Measurements from ENCODE around the gene NSMCE1.

Gene NSMCE1

GRCh38 chr16:27303256-27304100 is 34.9 kb upstream of the NSMCE1 start:
- Histone ChIP-seq H3K4me1 (no peaks in the 10 kb centered on the region), H3K9me3 (ENCODE audit: control insufficient read depth, low read length) (no peaks in the 10 kb centered on the region), H3K79me2 (no peaks in the 10 kb centered on the region), H3K27ac (no peak overlapping the region), H2AFZ (no peak overlapping the region), H3K36me3 (ENCODE audit: control insufficient read depth, insufficient read depth, low read length) (no peaks in the 10 kb centered on the region), H3K4me3 (ENCODE audit: low read depth, low read length) (no peak overlapping the region), H3K4me2 (ENCODE audit: low read length) (no peak overlapping the region), H3K27me3 (ENCODE audit: control insufficient read depth, insufficient read depth, low read length) (no peaks in the 10 kb centered on the region), H3K9ac (no peak overlapping the region)
- no peak for TF ChIP-seq CTCF (IDR thresholded peaks at IDR 0.05)

GRCh38 chr16:27302126-27302525 is 33.6 kb upstream of the NSMCE1 start:
- Histone ChIP-seq H3K4me1 (no peaks in the 10 kb centered on the region), H3K9me3 (ENCODE audit: control insufficient read depth, low read length) (no peaks in the 10 kb centered on the region), H3K4me2 (ENCODE audit: low read length) (no peak overlapping the region), H3K79me2 (no peaks in the 10 kb centered on the region), H3K27ac (no peak overlapping the region), H3K4me3 (ENCODE audit: low read depth, low read length) (no peak overlapping the region), H3K27me3 (ENCODE audit: control insufficient read depth, insufficient read depth, low read length) (no peaks in the 10 kb centered on the region), H3K36me3 (ENCODE audit: control insufficient read depth, insufficient read depth, low read length) (no peaks in the 10 kb centered on the region), H2AFZ (no peak overlapping the region), H3K9ac (no peak overlapping the region)
- no peak for TF ChIP-seq CTCF (IDR thresholded peaks at IDR 0.05)

GRCh38 chr16:27301236-27301861 is 32.8 kb upstream of the NSMCE1 start:
- Histone ChIP-seq H3K9me3 (ENCODE audit: control insufficient read depth, low read length) (no peaks in the 10 kb centered on the region), H2AFZ (no peak overlapping the region), H3K4me1 (no peaks in the 10 kb centered on the region), H3K36me3 (ENCODE audit: control insufficient read depth, insufficient read depth, low read length) (no peaks in the 10 kb centered on the region), H3K27me3 (ENCODE audit: control insufficient read depth, insufficient read depth, low read length) (no peaks in the 10 kb centered on the region), H3K9ac (no peak overlapping the region), H3K27ac (no peak overlapping the region), H3K4me3 (ENCODE audit: low read depth, low read length) (no peak overlapping the region), H3K79me2 (no peaks in the 10 kb centered on the region), H3K4me2 (ENCODE audit: low read length) (no peak overlapping the region)
- no peak for TF ChIP-seq CTCF (IDR thresholded peaks at IDR 0.05)

- H2AFZ ChIP-seq = no peak overlapping the region
- H3K4me3 ChIP-seq (ENCODE audit: low read depth, low read length) = no peak overlapping the region
- no peaks in the 10 kb centered on the region for H3K4me1 ChIP-seq
- H3K27ac ChIP-seq = no peak overlapping the region
- no peak overlapping the region for H3K9ac ChIP-seq
- H3K4me2 ChIP-seq (ENCODE audit: low read length) = no peak overlapping the region
- no peak for TF ChIP-seq CTCF (IDR thresholded peaks at IDR 0.05)
- H3K9me3 ChIP-seq (ENCODE audit: control insufficient read depth, low read length) = no peaks in the 10 kb centered on the region
- no peaks in the 10 kb centered on the region for H3K27me3 ChIP-seq (ENCODE audit: control insufficient read depth, insufficient read depth, low read length)
- H3K79me2 ChIP-seq = no peaks in the 10 kb centered on the region
- no peaks in the 10 kb centered on the region for H3K36me3 ChIP-seq (ENCODE audit: control insufficient read depth, insufficient read depth, low read length)
Observed at GRCh38 chr16:27298132-27298531, 29.6 kb upstream of the NSMCE1 start.

Data from parathyroid adenoma (tissue), 2 donors.